HEK293 (cell line): Measurements from ENCODE around the gene RGS6.

Experiments
- EGR2 ChIP-seq: fragments of 450-650 bp; formaldehyde crosslinking; IDR thresholded peaks from 2 replicates; pipeline ENCODE4 v1.5.1; 2016; ENCODE audit warnings: low read depth, missing biosample characterization, missing genetic modification characterization
- KLF1 ChIP-seq: fragments of 450-650 bp; formaldehyde crosslinking; IDR thresholded peaks from 2 replicates; pipeline ENCODE4 v1.5.1; 2016; ENCODE audit warnings: missing biosample characterization, missing genetic modification characterization
- REPIN1 ChIP-seq: fragments of 450-650 bp; formaldehyde crosslinking; IDR thresholded peaks from 2 replicates; pipeline ENCODE4 v1.5.1; 2017; ENCODE audit warnings: missing biosample characterization, missing genetic modification characterization, low read depth
- ZBTB17 ChIP-seq: fragments of 450-650 bp; formaldehyde crosslinking; IDR thresholded peaks from 2 replicates; pipeline ENCODE4 v1.5.1; 2016; ENCODE audit warnings: missing biosample characterization, missing genetic modification characterization
- ZEB2 ChIP-seq: fragments of 450-650 bp; formaldehyde crosslinking; IDR thresholded peaks from 2 replicates; pipeline ENCODE4 v1.5.1; 2016; ENCODE audit warnings: missing biosample characterization, missing genetic modification characterization
- ZNF121 ChIP-seq: fragments of 450-650 bp; formaldehyde crosslinking; IDR thresholded peaks from 2 replicates; pipeline ENCODE4 v1.5.1; 2016; ENCODE audit warnings: missing biosample characterization, missing genetic modification characterization
- ZNF146 ChIP-seq: fragments of 450-650 bp; formaldehyde crosslinking; IDR thresholded peaks from 2 replicates; pipeline ENCODE4 v1.5.1; 2016; ENCODE audit warnings: missing biosample characterization, missing genetic modification characterization
- ZNF785 ChIP-seq: fragments of 450-650 bp; formaldehyde crosslinking; IDR thresholded peaks from 2 replicates; pipeline ENCODE4 v1.5.1; 2016; ENCODE audit warnings: missing biosample characterization, missing genetic modification characterization
- ZNF830 ChIP-seq: fragments of 450-650 bp; IDR thresholded peaks from 2 replicates; pipeline ENCODE4 v1.5.0; 2018; ENCODE audit warnings: missing biosample characterization, missing genetic modification characterization, low read depth, mild to moderate bottlenecking, moderate library complexity
- ZSCAN4 ChIP-seq: fragments of 450-650 bp; formaldehyde crosslinking; IDR thresholded peaks from 2 replicates; pipeline ENCODE4 v1.5.1; 2017; ENCODE audit warnings: missing biosample characterization, missing genetic modification characterization
- TF ChIP-seq, protein P1 (sequence below): fragments of 450-650 bp; formaldehyde crosslinking; optimal IDR thresholded peaks from 2 replicates; pipeline ENCODE3; 2016; ENCODE audit warnings: missing biosample characterization, mild to moderate bottlenecking, missing genetic modification characterization
- TF ChIP-seq, protein P2 (sequence below): fragments of 450-650 bp; formaldehyde crosslinking; conservative IDR thresholded peaks from 2 replicates; pipeline ENCODE4 v1.5.1; 2016; ENCODE audit warnings: low read depth, missing biosample characterization, missing genetic modification characterization
- TF ChIP-seq, protein P3 (sequence below): fragments of 450-650 bp; formaldehyde crosslinking; IDR thresholded peaks from 2 replicates; pipeline ENCODE4 v1.5.1; 2016; ENCODE audit warnings: missing biosample characterization, missing genetic modification characterization

GRCh38 chr14:72543341-72543740 is 611.1 kb downstream of the RGS6 start:
- TF ChIP-seq, protein P1, sequence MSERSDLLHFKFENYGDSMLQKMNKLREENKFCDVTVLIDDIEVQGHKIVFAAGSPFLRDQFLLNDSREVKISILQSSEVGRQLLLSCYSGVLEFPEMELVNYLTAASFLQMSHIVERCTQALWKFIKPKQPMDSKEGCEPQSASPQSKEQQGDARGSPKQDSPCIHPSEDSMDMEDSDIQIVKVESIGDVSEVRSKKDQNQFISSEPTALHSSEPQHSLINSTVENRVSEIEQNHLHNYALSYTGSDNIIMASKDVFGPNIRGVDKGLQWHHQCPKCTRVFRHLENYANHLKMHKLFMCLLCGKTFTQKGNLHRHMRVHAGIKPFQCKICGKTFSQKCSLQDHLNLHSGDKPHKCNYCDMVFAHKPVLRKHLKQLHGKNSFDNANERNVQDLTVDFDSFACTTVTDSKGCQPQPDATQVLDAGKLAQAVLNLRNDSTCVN (tag by site-specific recombination), result no peak
- TF ChIP-seq ZBTB17 (tag by site-specific recombination), result no peak
- TF ChIP-seq KLF1 (tag by site-specific recombination), result no peak
- TF ChIP-seq, protein P2, sequence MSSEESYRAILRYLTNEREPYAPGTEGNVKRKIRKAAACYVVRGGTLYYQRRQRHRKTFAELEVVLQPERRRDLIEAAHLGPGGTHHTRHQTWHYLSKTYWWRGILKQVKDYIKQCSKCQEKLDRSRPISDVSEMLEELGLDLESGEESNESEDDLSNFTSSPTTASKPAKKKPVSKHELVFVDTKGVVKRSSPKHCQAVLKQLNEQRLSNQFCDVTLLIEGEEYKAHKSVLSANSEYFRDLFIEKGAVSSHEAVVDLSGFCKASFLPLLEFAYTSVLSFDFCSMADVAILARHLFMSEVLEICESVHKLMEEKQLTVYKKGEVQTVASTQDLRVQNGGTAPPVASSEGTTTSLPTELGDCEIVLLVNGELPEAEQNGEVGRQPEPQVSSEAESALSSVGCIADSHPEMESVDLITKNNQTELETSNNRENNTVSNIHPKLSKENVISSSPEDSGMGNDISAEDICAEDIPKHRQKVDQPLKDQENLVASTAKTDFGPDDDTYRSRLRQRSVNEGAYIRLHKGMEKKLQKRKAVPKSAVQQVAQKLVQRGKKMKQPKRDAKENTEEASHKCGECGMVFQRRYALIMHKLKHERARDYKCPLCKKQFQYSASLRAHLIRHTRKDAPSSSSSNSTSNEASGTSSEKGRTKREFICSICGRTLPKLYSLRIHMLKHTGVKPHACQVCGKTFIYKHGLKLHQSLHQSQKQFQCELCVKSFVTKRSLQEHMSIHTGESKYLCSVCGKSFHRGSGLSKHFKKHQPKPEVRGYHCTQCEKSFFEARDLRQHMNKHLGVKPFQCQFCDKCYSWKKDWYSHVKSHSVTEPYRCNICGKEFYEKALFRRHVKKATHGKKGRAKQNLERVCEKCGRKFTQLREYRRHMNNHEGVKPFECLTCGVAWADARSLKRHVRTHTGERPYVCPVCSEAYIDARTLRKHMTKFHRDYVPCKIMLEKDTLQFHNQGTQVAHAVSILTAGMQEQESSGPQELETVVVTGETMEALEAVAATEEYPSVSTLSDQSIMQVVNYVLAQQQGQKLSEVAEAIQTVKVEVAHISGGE, result no peak
- TF ChIP-seq EGR2 (tag by site-specific recombination), result no peak
- no peak for TF ChIP-seq ZNF830
- TF ChIP-seq, protein P3, sequence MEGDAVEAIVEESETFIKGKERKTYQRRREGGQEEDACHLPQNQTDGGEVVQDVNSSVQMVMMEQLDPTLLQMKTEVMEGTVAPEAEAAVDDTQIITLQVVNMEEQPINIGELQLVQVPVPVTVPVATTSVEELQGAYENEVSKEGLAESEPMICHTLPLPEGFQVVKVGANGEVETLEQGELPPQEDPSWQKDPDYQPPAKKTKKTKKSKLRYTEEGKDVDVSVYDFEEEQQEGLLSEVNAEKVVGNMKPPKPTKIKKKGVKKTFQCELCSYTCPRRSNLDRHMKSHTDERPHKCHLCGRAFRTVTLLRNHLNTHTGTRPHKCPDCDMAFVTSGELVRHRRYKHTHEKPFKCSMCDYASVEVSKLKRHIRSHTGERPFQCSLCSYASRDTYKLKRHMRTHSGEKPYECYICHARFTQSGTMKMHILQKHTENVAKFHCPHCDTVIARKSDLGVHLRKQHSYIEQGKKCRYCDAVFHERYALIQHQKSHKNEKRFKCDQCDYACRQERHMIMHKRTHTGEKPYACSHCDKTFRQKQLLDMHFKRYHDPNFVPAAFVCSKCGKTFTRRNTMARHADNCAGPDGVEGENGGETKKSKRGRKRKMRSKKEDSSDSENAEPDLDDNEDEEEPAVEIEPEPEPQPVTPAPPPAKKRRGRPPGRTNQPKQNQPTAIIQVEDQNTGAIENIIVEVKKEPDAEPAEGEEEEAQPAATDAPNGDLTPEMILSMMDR (tag by site-specific recombination), result no peak
- TF ChIP-seq ZNF146 (tag by site-specific recombination), result no peak
- TF ChIP-seq ZNF121 (tag by site-specific recombination), result no peak
- no peak for TF ChIP-seq ZSCAN4
- no peak for TF ChIP-seq ZNF785 (tag by site-specific recombination)
- no peak for TF ChIP-seq ZEB2
- no peak for TF ChIP-seq REPIN1 (tag by site-specific recombination)
